ENCODE results near the gene VWA8. TPM values are rescaled to one million over a fixed set of nuclear protein-coding genes. Genes with fewer than 3 reads are reported as not detected.

The VWA8 gene
- total RNA-seq, 4 donors from 2014 or later, result 27.7 to 47.7 (median 39.5) TPM

DNA sequence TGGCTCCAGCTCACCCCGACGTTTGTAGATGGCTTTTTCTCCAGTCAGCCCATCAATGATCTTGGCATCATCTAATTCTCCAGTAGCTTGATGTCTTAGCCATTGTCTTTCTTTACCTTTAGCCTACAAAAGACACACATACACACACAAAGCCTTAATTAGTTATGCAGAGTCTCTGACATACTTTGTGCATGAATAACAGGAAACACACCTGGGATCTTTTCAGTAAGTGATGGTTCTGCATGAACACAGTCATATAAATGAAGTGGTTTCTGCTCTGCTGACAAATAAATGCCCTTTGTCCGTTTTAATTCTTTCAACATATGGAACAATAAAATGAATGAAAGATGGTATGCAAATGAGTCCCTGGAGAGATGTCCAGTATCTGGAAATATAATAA is 370.3 kb downstream of the VWA8 start:
- H3K36me3 ChIP-seq, result peaks cover 0 to 16% (median 0%) of the 10 kb centered on the region in 3 donors
- no peaks in the 10 kb centered on the region for H3K27me3 ChIP-seq
- H3K9me3 ChIP-seq, result no peaks in the 10 kb centered on the region
- H3K27ac ChIP-seq, result no peak overlapping the region
- DNase-seq, result no peak
- H3K4me3 ChIP-seq, result no peak overlapping the region
- no peaks in the 10 kb centered on the region for H3K4me1 ChIP-seq
- TF ChIP-seq POLR2A (IDR thresholded peaks at IDR 0.05), result no peak
- TF ChIP-seq, protein P1, sequence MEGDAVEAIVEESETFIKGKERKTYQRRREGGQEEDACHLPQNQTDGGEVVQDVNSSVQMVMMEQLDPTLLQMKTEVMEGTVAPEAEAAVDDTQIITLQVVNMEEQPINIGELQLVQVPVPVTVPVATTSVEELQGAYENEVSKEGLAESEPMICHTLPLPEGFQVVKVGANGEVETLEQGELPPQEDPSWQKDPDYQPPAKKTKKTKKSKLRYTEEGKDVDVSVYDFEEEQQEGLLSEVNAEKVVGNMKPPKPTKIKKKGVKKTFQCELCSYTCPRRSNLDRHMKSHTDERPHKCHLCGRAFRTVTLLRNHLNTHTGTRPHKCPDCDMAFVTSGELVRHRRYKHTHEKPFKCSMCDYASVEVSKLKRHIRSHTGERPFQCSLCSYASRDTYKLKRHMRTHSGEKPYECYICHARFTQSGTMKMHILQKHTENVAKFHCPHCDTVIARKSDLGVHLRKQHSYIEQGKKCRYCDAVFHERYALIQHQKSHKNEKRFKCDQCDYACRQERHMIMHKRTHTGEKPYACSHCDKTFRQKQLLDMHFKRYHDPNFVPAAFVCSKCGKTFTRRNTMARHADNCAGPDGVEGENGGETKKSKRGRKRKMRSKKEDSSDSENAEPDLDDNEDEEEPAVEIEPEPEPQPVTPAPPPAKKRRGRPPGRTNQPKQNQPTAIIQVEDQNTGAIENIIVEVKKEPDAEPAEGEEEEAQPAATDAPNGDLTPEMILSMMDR (IDR thresholded peaks at IDR 0.05), result no peak

DNA sequence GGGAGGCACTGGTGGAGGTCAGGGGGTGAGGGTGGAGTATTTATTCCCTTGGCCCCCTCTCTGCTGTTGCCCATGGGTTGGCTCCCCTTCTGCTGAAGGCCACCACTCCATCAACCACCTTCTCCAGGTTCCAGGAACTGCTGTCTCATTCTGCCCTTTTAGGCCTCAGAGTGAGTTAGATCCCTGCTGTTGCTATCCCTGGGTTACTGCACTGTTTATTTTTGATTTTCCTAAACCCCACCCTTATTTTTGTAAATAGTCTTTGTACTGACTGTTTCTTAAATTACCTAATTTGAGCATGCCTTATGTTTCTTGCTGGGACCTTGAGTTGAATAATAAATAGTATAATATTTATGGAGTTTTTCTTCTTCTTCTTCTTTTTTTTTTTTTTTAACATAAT is 370.8 kb downstream of the VWA8 start:
- H3K4me3 ChIP-seq, result no peak overlapping the region
- no peaks in the 10 kb centered on the region for H3K27me3 ChIP-seq
- no peaks in the 10 kb centered on the region for H3K4me1 ChIP-seq
- peaks cover 0 to 18% (median 0%) of the 10 kb centered on the region in 3 donors for H3K36me3 ChIP-seq
- TF ChIP-seq POLR2A (IDR thresholded peaks at IDR 0.05), result no peak
- TF ChIP-seq, protein P1 (IDR thresholded peaks at IDR 0.05), result no peak
- no peak overlapping the region for H3K27ac ChIP-seq
- H3K9me3 ChIP-seq, result no peaks in the 10 kb centered on the region
- no peak for DNase-seq

DNA sequence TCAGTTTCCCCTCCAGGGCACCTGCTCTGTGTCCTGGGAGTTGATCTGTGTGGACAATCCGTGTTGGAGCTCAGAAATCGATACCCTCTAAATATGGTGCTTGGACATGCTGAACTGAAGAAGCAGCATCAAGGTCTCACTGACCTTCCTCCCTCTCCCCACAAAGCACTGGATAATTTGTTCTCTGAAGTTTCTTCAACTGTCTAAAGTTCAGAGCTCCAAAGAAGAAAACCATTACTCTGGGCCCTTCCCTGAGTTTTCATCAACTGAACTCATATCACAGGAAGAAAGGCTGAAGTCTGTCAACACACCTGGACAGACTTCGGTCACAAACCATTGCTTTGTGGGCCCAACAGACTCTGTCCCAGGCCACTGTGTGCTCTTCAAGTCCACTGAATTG is 371.5 kb downstream of the VWA8 start:
- no peaks in the 10 kb centered on the region for H3K4me1 ChIP-seq
- DNase-seq, result no peak
- H3K27me3 ChIP-seq, result no peaks in the 10 kb centered on the region
- H3K36me3 ChIP-seq, result peaks cover 0 to 25% (median 0%) of the 10 kb centered on the region in 3 donors
- no peak overlapping the region for H3K4me3 ChIP-seq
- H3K9me3 ChIP-seq, result no peaks in the 10 kb centered on the region
- TF ChIP-seq, protein P1 (IDR thresholded peaks at IDR 0.05), result no peak
- no peak for TF ChIP-seq POLR2A (IDR thresholded peaks at IDR 0.05)
- H3K27ac ChIP-seq, result no peak overlapping the region

DNA sequence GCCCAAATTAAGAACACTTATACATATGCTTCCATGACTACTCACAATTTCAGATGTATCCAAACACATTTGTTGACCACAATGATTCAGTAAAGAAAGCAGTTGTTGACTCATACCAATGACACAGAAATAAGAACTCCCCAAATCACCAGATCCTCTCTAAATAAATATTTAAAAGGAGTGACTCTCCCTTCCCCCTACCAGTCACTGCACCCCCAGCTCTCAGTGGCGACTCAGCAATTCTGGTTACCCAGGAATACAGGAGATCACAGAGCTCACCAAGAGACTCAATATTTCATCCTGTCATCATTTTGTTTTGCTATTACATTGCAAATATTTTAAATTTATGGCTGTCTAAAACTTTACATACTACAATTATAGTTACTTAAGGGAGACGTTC is 372.0 kb downstream of the VWA8 start:
- H3K36me3 ChIP-seq, result peaks cover 0 to 28% (median 0%) of the 10 kb centered on the region in 3 donors
- no peak for TF ChIP-seq POLR2A (IDR thresholded peaks at IDR 0.05)
- TF ChIP-seq, protein P1 (IDR thresholded peaks at IDR 0.05), result no peak
- no peak for DNase-seq
- no peaks in the 10 kb centered on the region for H3K27me3 ChIP-seq
- no peak overlapping the region for H3K4me3 ChIP-seq
- no peak overlapping the region for H3K27ac ChIP-seq
- no peaks in the 10 kb centered on the region for H3K4me1 ChIP-seq
- H3K9me3 ChIP-seq, result no peaks in the 10 kb centered on the region

DNA sequence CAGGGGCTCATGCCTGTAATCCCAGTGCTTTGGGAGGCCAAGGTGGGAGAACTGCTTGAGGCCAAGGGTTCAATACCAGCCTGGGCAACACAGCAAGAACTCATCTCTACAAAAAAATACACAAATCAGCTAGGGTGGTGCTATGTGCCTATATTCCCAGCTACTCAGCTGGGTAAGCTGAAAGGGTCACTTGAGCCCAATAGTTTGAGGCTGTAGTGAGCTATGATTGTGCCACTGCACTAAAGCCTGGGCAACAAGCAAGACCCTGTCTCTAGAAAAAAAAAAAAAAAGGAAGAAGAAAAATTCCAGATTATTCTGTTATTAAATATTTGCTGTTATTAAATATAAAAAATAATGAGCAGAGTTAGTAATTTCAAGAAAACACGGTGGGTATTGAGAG is 372.5 kb downstream of the VWA8 start:
- no peak for TF ChIP-seq POLR2A (IDR thresholded peaks at IDR 0.05)
- TF ChIP-seq, protein P1 (IDR thresholded peaks at IDR 0.05), result no peak
- no peaks in the 10 kb centered on the region for H3K27me3 ChIP-seq
- peaks cover 0 to 28% (median 0%) of the 10 kb centered on the region in 3 donors for H3K36me3 ChIP-seq
- DNase-seq, result no peak
- H3K27ac ChIP-seq, result no peak overlapping the region
- no peaks in the 10 kb centered on the region for H3K4me1 ChIP-seq
- no peak overlapping the region for H3K4me3 ChIP-seq
- no peaks in the 10 kb centered on the region for H3K9me3 ChIP-seq

DNA sequence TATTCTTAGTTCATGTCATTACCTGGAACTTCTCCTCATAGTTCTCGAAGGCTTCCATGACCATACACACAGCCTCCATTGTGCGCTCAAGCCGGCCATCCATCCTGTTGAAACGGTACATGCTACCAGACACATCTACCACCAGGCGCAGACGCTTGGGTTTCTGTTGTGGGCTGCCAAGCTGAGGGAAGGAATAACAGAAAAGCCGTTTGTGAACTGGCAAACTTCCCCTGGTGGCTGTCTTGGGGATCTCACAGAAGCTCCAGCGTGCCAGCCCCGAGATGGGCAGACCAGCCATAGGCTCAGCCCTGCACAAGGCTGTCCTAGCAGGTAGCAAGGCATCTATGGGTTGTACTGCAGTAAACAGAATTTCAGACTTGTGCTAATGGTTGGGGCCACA is 373.4 kb downstream of the VWA8 start:
- Histone ChIP-seq H3K27ac (no peak overlapping the region), H3K36me3 (peaks cover 0 to 28% (median 0%) of the 10 kb centered on the region in 3 donors), H3K9me3 (no peaks in the 10 kb centered on the region), H3K27me3 (no peaks in the 10 kb centered on the region), H3K4me1 (no peaks in the 10 kb centered on the region), H3K4me3 (no peak overlapping the region)
- DNase-seq, result no peak
- TF ChIP-seq, protein P1 (IDR thresholded peaks at IDR 0.05), result no peak
- no peak for TF ChIP-seq POLR2A (IDR thresholded peaks at IDR 0.05)
